Stimulated activated CD8-positive, alpha-beta memory T cell treated with anti-CD3 and anti-CD28 coated beads, Interleukin-4, amount 100 ng/mL, for 1 hour (primary cell): ENCODE results near the gene MYO18B.

Experiments
- DNase-seq, 2 donors: peaks; one replicate each; pipeline ENCODE4 v3.0.0-alpha.2; 2020; ENCODE audit warnings: low read depth in 2 of 2, low spot score in 1 of 2

Gene MYO18B

GRCh38 chr22:25817092-25817943, 75.3 kb downstream of the MYO18B start:
- DNase-seq: no peak

- no peak for DNase-seq
These were observed 76.6 kb downstream of the MYO18B start for GRCh38 chr22:25818541-25818940.

GRCh38 chr22:25822344-25822743, 80.4 kb downstream of the MYO18B start:
- DNase-seq: no peak

GRCh38 chr22:25823276-25823675, 81.3 kb downstream of the MYO18B start:
- no peak for DNase-seq

GRCh38 chr22:25824828-25825423, 82.9 kb downstream of the MYO18B start:
- no peak for DNase-seq

GRCh38 chr22:25827415-25827814, 85.4 kb downstream of the MYO18B start:
- no peak for DNase-seq

- DNase-seq: no peak
These were observed 86.4 kb downstream of the MYO18B start for GRCh38 chr22:25828422-25828821.

GRCh38 chr22:25829237-25829636, 87.2 kb downstream of the MYO18B start:
- no peak for DNase-seq

- DNase-seq: no peak
These were observed 88.1 kb downstream of the MYO18B start for GRCh38 chr22:25829808-25830777.

- DNase-seq: no peak
These were observed 91.1 kb downstream of the MYO18B start for GRCh38 chr22:25833091-25833490.

- no peak for DNase-seq
These were observed 91.7 kb downstream of the MYO18B start for GRCh38 chr22:25833676-25834075.

- DNase-seq: no peak
These were observed 92.5 kb downstream of the MYO18B start for GRCh38 chr22:25834490-25834889.

GRCh38 chr22:25835348-25835747, 93.4 kb downstream of the MYO18B start:
- no peak for DNase-seq

GRCh38 chr22:25837288-25837900, 95.4 kb downstream of the MYO18B start:
- DNase-seq: no peak

GRCh38 chr22:25838960-25839741, 97.2 kb downstream of the MYO18B start:
- DNase-seq: no peak

- no peak for DNase-seq
These were observed 97.8 kb downstream of the MYO18B start for GRCh38 chr22:25839755-25840154.

- no peak for DNase-seq
These were observed 98.2 kb downstream of the MYO18B start for GRCh38 chr22:25840167-25840566.

GRCh38 chr22:25840891-25841290, 98.9 kb downstream of the MYO18B start:
- DNase-seq: no peak

- no peak for DNase-seq
These were observed 99.8 kb downstream of the MYO18B start for GRCh38 chr22:25841775-25842174.

- no peak for DNase-seq
These were observed 101.8 kb downstream of the MYO18B start for GRCh38 chr22:25843660-25844405.
